Endothelial cell (in vitro differentiated cells): Measurements from ENCODE around the gene CACNA1H. TPM values are rescaled to one million over a fixed set of nuclear protein-coding genes. Genes with fewer than 3 reads are reported as not detected.

Experiments used
- DNase-seq: peaks from one replicate; pipeline ENCODE4 v3.0.0; 2021; ENCODE audit warnings: low spot score
- H3K27ac Mint-ChIP-seq: one replicate; pipeline ENCODE4 v1.8.0; 2021; ENCODE audit warnings: mixed read lengths, inconsistent platforms; ENCODE audit not compliant: unreplicated experiment
- H3K27me3 Mint-ChIP-seq: one replicate; pipeline ENCODE4 v1.8.0; 2021; ENCODE audit warnings: mild to moderate bottlenecking, moderate library complexity, mixed read lengths, inconsistent platforms; ENCODE audit not compliant: unreplicated experiment
- H3K36me3 Mint-ChIP-seq: one replicate; pipeline ENCODE4 v1.8.0; 2021; ENCODE audit warnings: mild to moderate bottlenecking, low read depth, mixed read lengths, inconsistent platforms; ENCODE audit not compliant: unreplicated experiment
- H3K4me1 Mint-ChIP-seq: one replicate; pipeline ENCODE4 v1.8.0; 2021; ENCODE audit warnings: mild to moderate bottlenecking, mixed read lengths, inconsistent platforms; ENCODE audit not compliant: unreplicated experiment
- H3K4me3 Mint-ChIP-seq: one replicate; pipeline ENCODE4 v1.8.0; 2021; ENCODE audit warnings: mild to moderate bottlenecking, mixed read lengths, inconsistent platforms; ENCODE audit not compliant: unreplicated experiment
- H3K9me3 Mint-ChIP-seq: one replicate; pipeline ENCODE4 v1.8.0; 2021; ENCODE audit warnings: mixed read lengths, inconsistent platforms; ENCODE audit not compliant: unreplicated experiment
- CTCF ChIP-seq: fragments of 200-600 bp; sonication (generic); IDR thresholded peaks from one replicate; pipeline ENCODE4 v1.5.0; 2021; ENCODE audit warnings: antibody characterized with exemption; ENCODE audit not compliant: unreplicated experiment
- long read RNA-seq: library from polyadenylated mRNA; unstranded; transcript quantifications from one replicate; pipeline ENCODE4 v2.0.0, GENCODE V29; 2020; ENCODE audit not compliant: unreplicated experiment
- total RNA-seq: library from RNA; stranded (reverse); fragmentation: NEBNext Ultra II Directional; extraction: Animal tissue kit (Norgen Biotek cat#: 25700); gene quantifications from one replicate; pipeline ENCODE4 v1.2.1, GENCODE V29; 2021; ENCODE audit not compliant: unreplicated experiment

The CACNA1H gene
- total RNA-seq, result 3.4 TPM
- long read RNA-seq, result 0 reads

GRCh38 chr16:1152651-1153259, at the start of gene CACNA1H:
Gene CACNA1H, plus strand, starts transcription at chr16:1153106. Its CDS starts 632 bp downstream, at chr16:1153738.
- no peaks in the 10 kb centered on the region for H3K36me3 Mint-ChIP-seq
- no peaks in the 10 kb centered on the region for H3K4me1 Mint-ChIP-seq
- H3K27ac Mint-ChIP-seq, result no peak within 1 kb of the TSS
- peak; percentile 48 for TF ChIP-seq CTCF
- H3K4me3 Mint-ChIP-seq, result no peak within 1 kb of the TSS
- no peaks in the 10 kb centered on the region for H3K9me3 Mint-ChIP-seq
- DNase-seq, result peak; percentile 49
- H3K27me3 Mint-ChIP-seq, result peaks cover 11% of the 10 kb centered on the region

- Mint-ChIP-seq H3K4me1 (no peaks in the 10 kb centered on the region), H3K9me3 (no peaks in the 10 kb centered on the region), H3K27me3 (no peaks in the 10 kb centered on the region), H3K27ac (no peak overlapping the region), H3K36me3 (no peaks in the 10 kb centered on the region), H3K4me3 (no peak overlapping the region)
- no peak for DNase-seq
- TF ChIP-seq CTCF, result no peak
Measured at GRCh38 chr16:1103636-1103980, 49.3 kb upstream of the CACNA1H start.

GRCh38 chr16:1105888-1106620, 46.9 kb upstream of the CACNA1H start:
- TF ChIP-seq CTCF, result peak; percentile 81
- no peaks in the 10 kb centered on the region for H3K4me1 Mint-ChIP-seq
- DNase-seq, result peak; percentile 87
- no peak overlapping the region for H3K4me3 Mint-ChIP-seq
- H3K9me3 Mint-ChIP-seq, result no peaks in the 10 kb centered on the region
- no peaks in the 10 kb centered on the region for H3K36me3 Mint-ChIP-seq
- no peaks in the 10 kb centered on the region for H3K27me3 Mint-ChIP-seq
- H3K27ac Mint-ChIP-seq, result no peak overlapping the region

GRCh38 chr16:1106659-1107058, 46.2 kb upstream of the CACNA1H start:
- H3K27me3 Mint-ChIP-seq, result no peaks in the 10 kb centered on the region
- H3K27ac Mint-ChIP-seq, result no peak overlapping the region
- no peaks in the 10 kb centered on the region for H3K4me1 Mint-ChIP-seq
- no peak overlapping the region for H3K4me3 Mint-ChIP-seq
- H3K9me3 Mint-ChIP-seq, result no peaks in the 10 kb centered on the region
- DNase-seq, result no peak
- no peak for TF ChIP-seq CTCF
- no peaks in the 10 kb centered on the region for H3K36me3 Mint-ChIP-seq

- no peaks in the 10 kb centered on the region for H3K4me1 Mint-ChIP-seq
- no peak for TF ChIP-seq CTCF
- H3K4me3 Mint-ChIP-seq, result no peak overlapping the region
- H3K27me3 Mint-ChIP-seq, result no peaks in the 10 kb centered on the region
- H3K9me3 Mint-ChIP-seq, result no peaks in the 10 kb centered on the region
- no peak overlapping the region for H3K27ac Mint-ChIP-seq
- no peaks in the 10 kb centered on the region for H3K36me3 Mint-ChIP-seq
- DNase-seq, result no peak
Measured at GRCh38 chr16:1107141-1107540, 45.8 kb upstream of the CACNA1H start.
